ENCODE results near the gene SLC2A8. TPM values are rescaled to one million over a fixed set of nuclear protein-coding genes. Genes with fewer than 3 reads are reported as not detected.

SLC2A8 gene
- total RNA-seq, 1 donor from 2014 or later: 5.9 TPM

DNA sequence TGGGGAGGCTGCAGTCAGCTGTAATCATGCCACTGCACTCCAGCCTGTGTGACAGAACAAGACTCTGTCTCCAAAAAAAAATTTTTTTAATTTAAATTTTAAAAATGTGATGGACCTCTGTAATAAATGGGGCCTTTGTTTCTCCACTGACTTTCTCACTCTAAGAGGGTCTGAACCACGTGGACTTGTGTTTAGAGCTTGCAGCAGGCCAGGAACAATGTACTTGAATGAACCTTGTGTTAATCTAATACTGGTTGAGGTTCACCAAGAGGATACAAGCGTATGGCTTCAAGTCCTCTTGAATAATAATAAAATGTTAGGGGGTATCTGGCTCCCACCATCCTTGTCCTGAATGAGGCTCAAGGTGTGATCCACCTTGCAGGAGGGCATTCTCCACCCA lies 14.4 kb upstream of the SLC2A8 start:
- no peak for DNase-seq (ENCODE audit: low read depth in 2 of 2)

DNA sequence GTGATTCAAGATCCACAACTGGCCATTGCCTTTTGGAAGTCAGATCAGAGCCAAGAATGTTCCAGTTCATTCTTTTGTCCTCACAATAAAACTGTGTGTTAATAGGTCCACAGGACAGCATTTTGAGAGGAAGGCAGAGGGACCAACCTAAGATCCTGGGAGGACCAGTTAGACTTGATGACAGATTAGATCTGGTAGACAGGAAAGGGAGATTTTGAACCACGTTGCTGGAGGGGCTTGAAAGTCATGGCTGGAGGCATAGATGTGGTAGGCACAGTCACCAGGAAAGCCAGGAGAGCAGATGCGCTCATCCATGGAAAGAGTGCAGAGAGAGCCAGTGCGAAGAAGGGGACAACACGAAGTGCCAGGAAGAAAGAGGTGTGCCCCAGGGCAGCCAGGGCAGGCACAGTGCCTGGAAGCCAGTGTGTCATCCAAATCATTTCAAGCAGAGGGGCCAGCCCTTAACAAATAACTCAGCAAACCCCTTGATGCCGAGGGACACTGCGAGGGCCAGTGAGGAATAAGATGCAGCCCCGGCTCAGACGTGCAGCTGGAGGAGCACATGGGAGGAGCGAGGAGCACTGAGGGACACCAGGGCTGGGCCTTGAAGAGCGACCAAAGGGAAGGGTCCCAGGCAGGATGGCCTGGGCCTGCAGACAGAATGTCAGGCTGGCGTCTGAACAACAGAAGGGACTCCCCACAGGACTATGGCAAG lies 12.8 kb upstream of the SLC2A8 start:
- DNase-seq (ENCODE audit: low read depth in 2 of 2): no peak

DNA sequence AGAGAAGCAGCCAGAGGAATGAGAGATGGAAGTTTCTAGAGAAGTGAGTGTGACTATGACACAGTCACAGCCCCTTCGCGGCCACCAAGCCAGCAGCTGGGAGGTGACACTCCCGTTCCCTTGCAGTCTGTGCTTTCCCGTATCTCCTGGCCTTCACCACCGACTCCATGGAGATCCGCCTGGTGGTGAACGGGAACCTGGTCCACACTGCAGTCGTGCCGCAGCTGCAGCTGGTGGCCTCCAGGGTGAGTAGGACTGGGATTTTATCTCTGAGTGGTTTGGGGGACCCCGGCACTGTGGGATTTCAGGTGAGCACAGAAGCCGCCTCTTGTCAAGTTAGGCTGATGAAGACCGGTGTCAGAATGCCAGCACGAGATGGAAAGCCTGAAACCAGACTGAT lies 12.1 kb upstream of the SLC2A8 start:
- no peak for DNase-seq (ENCODE audit: low read depth in 2 of 2)

GRCh38 chr9:127386249-127386648 lies 10.7 kb upstream of the SLC2A8 start:
- no peak for DNase-seq (ENCODE audit: low read depth in 2 of 2)

DNA sequence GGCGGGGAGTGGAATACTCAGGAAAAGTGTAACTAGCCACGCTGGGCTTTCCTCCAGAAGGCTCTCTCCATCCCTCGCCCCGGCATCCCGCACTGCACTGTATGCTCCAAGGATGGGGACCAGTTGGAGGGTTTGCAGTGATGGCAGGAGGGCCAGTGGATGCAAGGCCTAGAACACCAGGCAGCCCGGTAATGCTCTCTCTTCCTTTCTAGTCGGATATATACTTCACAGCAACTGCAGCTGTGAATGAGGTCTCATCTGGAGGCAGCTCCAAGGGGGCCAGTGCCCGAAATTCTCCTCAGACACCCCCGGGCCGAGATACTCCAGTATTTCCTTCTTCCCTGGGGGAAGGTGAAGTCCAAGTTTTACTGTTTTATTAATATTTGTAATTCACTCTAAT lies 10.0 kb upstream of the SLC2A8 start:
- no peak for DNase-seq (ENCODE audit: low read depth in 2 of 2)

GRCh38 chr9:127388037-127388855 lies 8.7 kb upstream of the SLC2A8 start:
- no peak for DNase-seq (ENCODE audit: low read depth in 2 of 2)

- no peak for DNase-seq (ENCODE audit: low read depth in 2 of 2)
Observed at GRCh38 chr9:127388856-127389238, 8.1 kb upstream of the SLC2A8 start.

DNA sequence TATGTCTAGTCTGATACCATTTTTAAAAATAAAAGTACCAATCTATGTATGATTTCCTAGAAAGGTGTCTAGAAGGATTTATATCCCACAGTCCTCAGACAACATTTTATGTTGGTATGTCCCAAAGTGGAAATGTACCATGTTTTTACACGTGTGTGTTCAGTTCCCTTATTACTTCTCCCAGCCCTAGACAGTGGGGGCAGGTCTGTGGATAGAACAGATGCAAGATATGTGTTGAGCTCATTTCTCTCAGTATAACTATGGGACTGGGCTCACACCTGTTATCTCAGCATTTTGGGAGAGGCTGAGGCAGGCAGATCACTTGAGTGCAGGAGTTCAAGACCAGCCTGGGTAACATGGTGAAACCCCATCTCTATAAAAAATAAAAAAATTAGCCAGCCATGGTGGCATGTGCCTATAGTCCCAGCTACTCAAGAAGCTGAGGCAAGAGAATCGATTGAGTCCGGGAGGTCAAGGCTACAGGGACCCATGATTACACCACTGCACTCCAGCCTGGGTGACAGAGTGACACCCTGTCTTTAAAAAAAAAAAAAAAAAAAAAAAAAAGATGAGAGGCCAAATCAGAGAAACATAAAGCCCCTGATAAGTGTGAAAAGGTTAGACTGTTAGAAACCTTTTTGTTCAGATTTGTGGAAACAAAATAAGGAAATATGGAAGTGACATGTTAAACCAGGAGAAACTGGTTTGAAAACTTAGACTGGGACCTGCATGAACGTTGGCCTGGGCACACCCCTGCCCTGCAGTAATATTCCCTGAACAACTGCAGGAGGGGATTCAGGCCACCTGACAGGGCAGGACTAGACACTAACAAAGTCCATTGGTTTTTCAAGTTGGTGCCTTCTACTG lies 7.4 kb upstream of the SLC2A8 start:
- no peak for DNase-seq (ENCODE audit: low read depth in 2 of 2)

DNA sequence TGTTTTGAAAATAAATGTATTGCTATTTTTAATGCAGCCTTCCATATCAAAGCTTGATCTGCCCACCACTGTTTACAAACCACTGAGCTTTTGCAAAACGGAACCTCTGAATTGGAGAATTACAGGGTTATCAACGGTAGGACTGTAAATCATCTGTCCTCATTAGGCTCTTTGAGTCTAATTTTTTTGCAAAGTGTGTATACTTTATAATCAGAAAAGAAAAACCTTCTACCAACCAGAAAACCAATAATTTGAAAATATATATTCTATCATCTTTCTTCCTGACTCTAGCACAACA lies 6.8 kb upstream of the SLC2A8 start:
- no peak for DNase-seq (ENCODE audit: low read depth in 2 of 2)

GRCh38 chr9:127390563-127390962 lies 6.4 kb upstream of the SLC2A8 start:
- DNase-seq (ENCODE audit: low read depth in 2 of 2): no peak

GRCh38 chr9:127392166-127392565 lies 4.8 kb upstream of the SLC2A8 start:
- DNase-seq (ENCODE audit: low read depth in 2 of 2): no peak

DNA sequence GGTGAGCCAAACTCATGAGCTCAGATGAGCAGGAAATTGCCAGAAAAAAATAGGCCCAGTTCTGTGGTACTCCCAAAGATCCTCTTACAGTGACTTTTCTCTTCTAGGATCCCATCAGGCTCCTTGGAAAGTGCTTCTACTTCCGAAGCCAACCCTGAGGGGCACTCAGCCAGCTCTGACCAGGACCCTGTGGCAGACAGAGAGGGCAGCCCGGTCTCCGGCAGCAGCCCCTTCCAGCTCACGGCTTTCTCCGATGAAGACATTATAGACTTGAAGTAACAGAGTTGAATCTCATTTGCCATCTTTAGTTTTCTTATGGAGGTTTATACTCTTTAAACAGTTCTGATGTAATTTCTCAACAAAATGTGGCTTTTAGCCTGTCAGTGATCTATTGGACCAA lies 4.0 kb upstream of the SLC2A8 start:
- no peak for DNase-seq (ENCODE audit: low read depth in 2 of 2)

- DNase-seq (ENCODE audit: low read depth in 2 of 2): no peak
Observed at GRCh38 chr9:127393645-127394044, 3.3 kb upstream of the SLC2A8 start.

DNA sequence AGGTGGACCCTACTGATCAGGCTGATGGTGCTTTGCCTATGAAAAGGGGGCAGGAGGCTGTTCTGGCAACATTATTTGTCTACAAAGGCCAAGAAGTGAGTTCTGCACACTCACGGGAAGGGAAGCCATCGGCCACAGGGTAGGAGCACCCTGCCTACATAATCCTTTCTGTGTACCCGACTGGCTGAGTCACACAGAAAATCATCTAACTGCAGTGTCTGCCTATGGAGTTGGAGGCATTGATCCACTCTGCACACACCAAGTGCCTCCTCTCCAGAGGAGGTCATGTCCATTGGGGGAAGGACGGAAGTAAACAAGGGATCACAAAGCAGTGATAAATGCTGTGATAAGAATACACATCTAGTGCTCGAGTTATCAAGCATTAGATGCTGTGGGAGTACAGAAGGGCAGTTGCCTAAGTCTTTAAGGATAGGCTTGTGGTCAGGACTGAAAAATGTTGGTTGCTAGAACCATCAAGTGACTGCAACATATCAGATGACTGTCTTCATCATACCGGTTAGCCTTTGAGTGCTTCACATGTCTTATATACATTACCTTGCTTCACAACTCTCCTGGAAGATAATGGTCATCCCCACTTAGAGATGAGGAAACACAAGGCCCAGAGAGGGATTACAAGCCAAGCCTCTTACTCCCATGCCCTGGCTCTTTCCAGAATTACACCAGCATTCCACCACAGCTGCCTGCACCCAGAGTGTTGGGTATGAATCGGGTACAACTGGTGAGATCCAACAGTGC lies 1.3 kb upstream of the SLC2A8 start:
- DNase-seq (ENCODE audit: low read depth in 2 of 2): no peak

GRCh38 chr9:127396253-127396807 lies 639 bp upstream of the SLC2A8 start:
- DNase-seq (ENCODE audit: low read depth in 2 of 2): no peak

GRCh38 chr9:127397646-127398274 lies 791 bp downstream of the SLC2A8 start:
- DNase-seq (ENCODE audit: low read depth in 2 of 2): peak in 1 of 2 donors; percentile 66

DNA sequence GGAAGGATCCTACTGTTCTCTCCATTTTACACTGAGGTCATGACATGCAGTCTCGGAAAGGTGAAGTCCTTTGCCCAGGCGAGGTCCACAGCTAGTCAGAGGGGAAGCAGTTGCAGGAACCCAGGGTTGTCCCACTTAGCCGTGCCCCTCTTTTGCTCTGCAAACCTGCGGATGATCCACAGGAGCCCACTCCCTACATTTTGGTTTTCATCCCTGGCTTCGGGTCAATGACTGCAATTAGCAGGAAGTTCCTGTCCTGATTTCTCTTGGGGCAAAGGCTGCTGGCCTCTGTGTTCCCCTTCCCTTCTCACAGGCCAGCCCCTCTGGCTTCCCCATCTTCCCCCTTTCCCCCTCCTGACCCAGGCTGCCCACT lies 1.3 kb downstream of the SLC2A8 start:
- no peak for DNase-seq (ENCODE audit: low read depth in 2 of 2)

DNA sequence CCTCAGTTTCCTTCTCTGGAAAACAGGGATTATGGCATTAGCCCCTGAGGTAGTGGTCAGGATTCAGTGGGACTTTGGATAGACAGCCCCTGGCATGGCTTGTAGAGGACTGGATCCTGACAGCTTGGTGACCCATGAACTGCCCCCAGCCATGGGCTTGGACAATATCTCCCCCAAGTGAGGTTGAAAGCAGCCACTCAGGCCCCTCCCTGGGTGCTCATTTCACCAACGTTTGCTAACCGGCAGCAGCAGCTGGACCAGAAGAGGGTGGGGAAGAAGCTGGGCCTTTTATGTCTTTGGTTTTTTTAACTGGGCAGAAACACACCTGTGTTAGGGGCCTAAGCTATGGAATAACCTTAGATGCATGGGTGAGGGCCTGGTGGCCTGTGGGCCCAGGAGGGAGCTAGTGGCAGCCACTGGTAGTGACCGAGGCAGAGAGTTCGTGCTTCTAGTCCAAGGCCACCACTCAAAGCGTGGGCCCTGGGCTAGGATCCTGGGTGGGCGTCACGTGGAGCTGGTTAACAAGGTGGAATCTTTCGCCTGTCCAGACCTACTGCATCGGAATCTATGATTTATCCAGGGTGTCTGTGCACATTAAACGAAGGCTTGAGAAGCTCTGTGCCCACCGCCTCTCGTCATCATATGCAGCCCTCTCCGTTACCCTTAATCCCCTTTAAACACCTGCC lies 1.9 kb downstream of the SLC2A8 start:
- DNase-seq (ENCODE audit: low read depth in 2 of 2): no peak

- DNase-seq (ENCODE audit: low read depth in 2 of 2): no peak
Observed at GRCh38 chr9:127399736-127400269, 2.8 kb downstream of the SLC2A8 start.
